Activated CD8-positive, alpha-beta memory T cell treated with anti-CD3 and anti-CD28 coated beads, Interleukin-2, amount 50 U/mL, for 24 hours (primary cell): Measurements from ENCODE around the gene LYL1.

Experiments
- DNase-seq: peaks from one replicate; pipeline ENCODE4 v3.0.0-alpha.2; 2020; ENCODE audit errors: extremely low read depth

The LYL1 gene

DNA sequence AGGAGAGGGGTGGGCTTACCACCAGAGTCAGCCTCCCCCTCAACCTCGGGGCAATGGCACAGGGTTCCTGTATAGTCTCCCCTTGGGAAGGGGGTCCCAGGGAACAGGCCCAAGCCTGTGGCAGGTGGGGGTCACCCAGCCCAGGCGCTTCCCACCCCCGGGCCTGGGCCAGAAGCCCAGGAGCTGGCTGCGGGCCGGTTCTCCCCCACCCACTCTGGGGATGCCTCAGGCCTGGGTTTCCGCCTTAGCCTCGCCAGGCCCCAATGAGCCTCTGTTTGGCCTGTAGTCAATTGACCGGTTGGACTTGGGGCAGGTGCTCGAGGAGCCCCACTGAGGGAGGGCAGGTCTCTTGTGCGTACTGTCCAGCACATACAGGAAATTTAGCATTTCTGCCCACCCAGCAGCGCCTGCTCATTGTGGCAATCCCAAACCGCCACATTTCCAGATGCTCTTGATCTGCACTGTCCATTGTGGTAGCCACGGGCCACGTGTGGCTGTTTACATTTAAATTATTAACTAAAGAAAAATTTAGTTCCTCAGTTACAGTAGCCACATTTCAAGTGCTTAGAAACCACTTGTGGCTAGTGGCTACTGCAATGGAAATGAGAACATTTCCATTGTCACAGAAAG is 9.9 kb downstream of the LYL1 start:
- DNase-seq, result no peak

DNA sequence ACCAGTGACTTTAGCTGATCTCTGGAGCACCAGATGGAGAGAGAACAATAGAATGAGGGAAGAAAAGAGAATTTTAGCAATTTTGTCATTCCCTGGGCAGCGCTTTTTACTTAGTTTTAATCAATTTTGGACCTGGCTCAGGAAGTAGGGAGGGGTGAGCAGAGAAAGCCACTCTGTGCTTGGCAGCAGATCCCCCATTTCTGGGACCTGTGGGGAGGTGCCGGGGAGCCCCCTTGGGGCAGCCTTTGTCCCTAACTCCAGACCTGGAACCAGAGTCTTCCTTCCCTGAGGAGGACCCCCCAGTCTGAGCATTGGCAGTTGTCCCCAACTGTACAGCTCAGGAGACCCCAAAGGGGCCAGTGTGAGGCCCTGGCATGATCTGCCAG is 10.5 kb downstream of the LYL1 start:
- no peak for DNase-seq

DNA sequence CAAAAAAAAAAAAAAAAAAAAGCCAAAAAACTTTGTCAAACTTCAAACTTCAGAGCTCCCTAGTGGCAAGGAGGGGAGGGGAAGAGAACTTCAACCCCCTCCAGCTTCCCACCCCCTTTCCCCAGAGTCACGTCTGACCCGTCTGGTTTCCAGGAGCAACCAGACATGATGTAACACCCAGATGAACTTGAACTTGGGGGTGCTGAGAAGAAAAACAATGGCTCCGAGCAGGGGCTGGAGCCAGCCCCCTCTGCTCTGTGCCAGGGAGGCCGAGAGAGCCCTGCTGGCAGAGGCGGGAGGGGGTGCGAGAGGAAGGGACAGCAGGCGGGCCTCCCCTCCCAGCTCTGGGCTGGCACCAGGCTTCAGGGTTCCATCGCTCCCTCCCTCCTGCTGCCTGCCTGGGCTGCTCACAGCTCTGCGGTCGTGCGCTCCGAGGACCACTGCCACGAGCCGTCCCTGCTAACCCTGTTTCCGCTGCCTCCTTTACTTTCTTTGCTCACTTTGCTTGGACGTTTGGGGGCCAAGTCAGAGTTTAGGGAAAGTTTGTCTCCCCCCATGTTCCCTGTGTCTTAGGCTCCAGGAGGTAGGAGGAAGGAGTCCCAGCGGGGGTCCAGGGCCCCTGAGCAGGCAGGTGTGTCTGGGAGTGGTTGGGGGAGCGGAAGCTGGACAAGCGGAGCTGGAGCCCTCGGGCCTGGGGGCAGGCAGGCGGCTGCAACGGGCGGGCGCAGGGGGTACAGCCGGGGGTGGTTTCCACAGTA is 11.1 kb downstream of the LYL1 start:
- no peak for DNase-seq

DNA sequence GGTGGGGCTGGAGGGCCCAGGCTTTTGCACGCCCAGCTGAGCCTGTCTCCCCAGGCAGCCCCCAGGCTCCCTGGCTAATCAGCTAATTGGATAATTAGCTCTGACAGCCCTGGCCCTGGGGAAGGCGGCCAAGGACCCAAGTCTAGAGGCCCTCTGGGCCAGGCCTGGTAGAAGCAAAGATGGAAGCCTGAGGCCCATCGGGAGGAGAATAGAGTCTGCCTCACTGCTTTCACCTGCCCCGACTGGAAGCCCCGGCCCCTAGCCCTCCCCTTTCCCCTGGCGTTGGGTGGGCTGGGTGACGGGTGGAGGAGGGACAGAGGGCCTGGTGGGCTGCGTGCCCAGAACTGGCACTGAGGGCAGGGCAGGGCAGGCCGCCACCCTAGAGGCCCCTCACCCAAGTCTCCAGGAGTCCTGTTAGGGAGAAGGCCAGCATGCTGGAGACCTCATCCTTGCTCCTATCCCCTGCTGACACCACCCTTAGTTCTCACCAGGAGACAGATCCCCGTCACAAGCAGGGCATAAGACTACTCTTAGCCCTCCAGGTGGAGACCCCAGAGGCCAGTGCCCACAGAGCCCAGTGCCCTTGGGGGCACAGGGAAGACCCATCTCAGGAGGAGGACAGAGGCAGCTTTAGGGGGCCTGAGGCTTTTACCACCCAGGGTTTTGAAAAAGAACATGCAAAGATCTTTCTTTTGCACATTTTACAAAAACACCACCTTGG is 12.0 kb downstream of the LYL1 start:
- DNase-seq, result no peak

DNA sequence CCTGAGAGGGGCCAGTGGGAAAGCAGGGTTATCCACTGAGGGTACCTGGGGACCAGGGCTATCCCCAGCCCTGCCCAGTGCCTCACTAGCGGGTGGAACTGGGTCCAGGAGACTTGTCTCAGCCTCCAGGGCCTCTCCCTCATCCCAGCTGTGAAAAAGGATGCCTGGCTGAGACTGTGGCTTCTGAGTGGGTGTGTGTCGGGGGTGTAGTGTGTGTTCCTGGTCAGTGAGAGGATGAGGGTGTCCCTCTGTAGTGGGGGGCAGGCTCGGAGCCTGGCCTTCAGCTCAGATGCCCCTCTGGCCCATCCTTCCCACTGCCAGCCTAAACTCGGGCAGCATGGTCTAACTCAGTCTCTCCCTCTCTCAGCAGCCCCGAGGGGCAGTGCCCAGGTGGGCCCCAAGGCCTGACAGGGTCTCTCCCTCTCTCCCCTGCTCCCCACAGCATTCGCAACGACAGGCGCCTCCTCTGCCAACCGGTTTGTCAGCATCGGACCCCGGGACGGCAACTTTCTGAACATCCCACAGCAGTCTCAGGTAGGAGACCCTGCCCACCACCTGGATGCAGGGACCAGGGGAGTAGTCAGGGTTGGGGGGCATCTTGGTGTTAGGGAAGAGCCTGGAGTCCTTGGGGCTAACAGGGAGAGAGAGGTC is 12.7 kb downstream of the LYL1 start:
- DNase-seq, result no peak

DNA sequence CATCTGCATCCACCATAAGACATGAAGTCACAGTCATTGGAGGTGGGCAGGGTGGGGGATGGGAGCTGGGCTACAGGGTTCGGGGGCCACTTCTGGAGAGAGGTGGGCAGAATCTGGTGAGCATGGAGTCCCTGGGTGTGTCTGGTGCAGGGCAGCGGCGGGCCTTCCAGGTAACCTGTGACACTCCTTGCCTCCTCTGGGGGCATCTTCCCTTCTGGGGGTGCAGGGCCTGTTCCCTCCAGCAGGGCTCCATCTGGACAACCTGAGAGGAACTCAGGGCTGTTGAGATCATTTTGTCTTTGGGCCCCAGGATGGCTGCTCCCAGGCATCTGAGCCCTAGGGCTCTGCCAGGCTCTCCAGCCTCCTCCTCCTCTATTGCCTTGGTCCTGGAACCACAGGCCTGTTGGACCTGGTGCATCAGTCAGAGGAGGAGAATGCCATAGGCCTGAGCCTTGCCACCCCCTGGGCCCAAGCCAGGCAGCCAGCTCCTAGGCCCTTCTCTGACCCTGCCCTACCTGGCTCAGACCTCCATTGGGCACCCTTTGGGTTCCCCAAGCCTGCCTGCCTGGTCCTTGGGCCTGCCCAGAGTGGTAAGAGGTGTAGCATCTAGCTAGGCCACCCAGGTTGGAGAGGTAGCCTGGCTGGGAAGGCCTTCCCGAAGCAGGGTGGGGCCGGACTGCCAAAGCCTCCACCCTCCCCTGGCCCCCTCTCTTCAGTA is 13.4 kb downstream of the LYL1 start:
- DNase-seq, result no peak

DNA sequence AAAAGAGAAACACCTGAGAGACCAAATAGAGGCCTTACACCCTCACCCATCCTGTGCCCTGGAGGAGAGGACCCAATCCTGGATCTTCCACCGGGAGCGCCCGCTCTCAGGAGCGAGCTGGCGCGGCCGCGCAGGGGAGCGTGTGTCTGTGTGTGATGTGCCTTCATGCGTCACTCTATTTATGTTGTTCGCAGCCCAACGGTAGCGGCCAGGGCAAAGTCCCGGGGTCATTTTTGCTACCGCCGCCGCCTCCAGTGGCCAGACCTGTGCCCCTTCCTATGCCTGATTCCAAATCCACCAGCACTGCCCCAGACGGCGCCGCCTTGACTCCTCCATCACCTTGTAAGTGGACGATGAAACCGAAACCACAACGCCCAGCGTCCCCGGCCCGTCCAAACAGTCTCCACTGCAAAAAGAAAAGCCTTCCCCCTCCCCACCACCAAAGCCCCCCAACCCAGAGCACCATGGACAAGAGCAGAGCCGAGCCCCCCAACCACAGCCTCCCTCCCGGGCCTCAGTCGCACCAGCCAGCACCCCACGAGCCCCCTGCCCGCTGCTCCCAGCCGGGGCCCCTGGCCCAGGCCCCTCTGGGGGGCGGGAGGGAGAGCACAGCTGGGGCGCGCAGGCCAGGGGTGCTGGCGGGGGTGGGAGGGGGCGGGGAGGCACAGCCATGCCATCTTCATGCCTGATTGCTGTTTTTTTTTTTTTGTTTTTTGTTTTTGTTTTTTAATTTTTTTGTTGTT is 14.7 kb downstream of the LYL1 start:
- DNase-seq, result no peak

DNA sequence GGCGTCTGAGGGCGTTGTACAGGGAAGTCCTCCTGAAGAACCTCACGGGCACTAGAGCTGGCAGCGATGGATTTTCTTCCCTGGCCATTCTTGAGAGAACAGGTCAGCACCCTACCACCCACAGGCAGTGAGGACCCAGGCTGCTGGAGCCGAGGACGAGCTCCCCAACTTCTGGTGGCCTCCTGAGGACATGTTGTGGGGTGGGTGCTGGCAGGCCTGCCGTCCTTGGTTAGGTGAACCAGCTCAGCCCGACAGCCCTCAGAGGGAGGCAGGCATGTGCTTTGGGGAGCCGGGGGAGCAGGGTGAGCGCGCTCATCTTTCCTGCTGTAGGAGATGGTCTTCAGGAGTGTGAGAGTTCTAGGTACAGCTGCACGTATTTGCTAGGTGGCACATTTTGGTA is 15.4 kb downstream of the LYL1 start:
- DNase-seq, result no peak

DNA sequence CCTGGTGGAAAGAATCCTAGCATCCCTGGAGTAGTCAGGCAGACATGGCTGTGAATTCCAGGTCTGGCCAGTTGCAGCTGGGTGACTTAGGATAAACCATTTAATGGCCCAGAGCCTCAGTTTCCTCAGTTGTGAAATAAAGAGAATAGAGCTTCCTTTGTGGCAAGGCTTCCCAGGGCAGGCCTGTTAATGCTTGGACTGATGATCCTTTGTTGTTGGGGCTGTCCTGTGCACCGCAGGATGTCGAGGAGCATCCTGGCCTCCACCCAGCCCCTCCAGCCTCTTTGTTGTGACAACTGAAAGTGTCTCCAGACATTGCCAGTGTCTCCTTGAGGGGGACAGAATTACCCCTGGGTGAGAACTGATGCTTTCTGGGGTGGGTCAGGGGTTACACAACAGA is 16.3 kb downstream of the LYL1 start:
- DNase-seq, result no peak

DNA sequence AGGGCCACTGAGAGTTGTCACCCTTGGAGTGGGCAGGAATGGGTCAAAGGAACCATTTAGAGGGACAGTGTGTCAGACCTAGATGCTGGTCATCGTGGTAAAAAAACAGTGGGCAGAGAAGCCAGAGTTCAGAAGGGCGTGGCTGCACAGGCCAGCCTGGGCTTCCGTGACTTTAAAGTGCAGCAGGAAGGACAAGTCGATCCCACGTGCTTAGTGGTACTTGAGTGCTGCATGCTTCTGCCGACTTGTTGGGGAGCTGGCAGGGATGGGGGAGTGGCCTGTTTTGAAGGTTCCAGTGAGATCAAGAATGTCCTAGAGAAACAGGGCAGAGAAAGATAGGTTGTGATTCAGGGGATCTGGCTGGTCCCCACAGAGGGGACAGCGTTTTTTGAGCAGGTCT is 17.0 kb downstream of the LYL1 start:
- no peak for DNase-seq

DNA sequence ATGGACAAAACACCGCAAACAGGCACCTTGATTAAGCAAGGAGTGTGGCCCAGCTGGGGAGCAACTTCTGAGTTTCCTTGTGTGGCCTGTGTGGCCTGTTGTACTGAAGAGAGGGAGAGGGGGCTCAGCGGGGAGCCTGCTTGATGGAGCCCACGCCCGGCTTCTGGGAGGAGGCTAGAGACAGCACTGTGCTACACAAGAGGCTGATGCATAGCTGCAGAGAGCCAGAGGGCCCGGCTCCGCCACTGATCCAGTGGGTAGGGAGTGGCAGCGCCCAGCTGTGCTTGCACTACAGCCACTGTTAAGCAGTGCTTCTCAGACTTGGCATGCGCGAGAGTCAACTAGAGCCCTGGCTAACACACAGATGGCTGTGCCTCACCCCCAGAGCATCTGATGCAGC is 19.0 kb downstream of the LYL1 start:
- DNase-seq, result no peak

DNA sequence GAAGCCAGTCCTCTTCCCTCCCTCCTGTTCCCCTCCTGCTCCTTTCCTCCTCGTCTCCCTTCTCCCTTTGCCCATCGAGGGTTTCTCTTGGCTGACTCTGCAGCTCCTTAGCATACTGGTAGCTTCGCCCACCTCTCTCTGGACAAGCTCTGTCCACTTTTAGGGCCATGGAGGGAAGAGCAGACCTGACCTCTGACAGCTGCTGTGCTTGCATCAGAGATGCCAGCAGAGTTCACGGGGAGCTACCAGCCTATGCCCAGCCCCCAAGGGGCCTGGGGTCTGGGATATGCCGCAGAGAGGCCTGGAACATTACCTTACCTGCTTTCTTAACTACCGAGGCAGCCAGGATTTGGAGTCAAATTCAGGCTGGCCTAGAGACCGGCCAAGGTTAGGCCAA is 19.7 kb downstream of the LYL1 start:
- DNase-seq, result no peak

DNA sequence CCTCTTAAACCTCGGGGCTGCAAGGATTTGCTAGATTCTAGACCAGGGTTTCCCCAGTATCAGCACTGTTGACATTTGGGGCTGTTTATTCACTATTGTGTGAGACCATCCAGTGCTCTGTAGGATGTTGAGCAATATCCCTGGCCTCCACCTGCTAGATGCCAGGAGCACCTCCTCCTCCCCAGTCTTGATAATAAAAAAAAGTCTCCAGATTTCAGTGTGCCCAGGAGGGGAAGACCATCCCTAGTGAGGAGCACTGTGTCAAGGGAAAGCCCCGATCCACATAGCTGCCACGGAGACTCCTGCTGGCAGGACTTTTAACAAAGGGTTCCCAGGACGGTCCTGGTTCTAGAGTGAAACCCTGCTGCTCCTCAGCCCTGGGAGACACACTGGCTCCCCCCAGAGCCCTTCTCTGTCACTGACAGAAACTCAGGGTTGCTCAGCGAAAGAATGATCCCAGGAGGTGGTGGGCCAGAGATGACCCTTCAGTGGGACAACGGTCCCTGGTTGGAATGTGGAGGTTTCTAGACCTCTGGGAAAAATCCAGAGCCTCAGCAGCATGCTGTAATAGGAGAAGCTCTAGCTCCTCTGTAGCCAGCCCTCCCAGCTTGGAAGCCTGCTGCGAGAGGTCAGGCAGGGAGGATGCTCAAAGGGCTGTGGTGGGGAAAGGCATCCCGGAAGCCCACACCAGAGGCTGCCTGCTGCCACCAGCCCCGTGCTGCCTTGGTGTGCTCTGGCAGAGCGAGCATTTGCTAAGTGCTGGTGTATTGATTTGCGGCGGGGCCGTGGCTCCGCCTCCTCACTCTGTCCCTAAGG is 20.3 kb downstream of the LYL1 start:
- DNase-seq, result no peak

DNA sequence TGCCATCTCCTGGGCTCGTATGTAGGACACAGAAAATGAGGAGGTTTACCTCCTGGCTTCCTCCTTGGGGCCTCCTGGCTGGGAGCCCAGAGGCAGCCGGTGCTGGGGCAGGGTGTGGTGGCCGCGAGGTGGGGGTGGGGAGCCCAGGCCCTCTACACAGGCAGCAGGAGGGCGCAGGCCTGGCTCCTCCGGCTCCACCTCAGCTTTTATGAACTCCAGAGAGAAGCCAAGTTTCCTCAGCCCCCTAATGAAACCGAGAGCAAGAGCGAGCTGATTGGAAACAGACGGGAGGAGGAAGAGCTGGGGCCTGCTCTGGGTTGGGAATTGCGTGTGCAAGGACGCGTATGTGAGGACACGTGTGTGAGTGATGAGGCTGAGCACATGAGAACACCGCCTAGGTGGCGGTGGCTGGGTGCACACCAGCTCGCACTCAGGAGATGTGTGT is 23.1 kb downstream of the LYL1 start:
- DNase-seq, result no peak

DNA sequence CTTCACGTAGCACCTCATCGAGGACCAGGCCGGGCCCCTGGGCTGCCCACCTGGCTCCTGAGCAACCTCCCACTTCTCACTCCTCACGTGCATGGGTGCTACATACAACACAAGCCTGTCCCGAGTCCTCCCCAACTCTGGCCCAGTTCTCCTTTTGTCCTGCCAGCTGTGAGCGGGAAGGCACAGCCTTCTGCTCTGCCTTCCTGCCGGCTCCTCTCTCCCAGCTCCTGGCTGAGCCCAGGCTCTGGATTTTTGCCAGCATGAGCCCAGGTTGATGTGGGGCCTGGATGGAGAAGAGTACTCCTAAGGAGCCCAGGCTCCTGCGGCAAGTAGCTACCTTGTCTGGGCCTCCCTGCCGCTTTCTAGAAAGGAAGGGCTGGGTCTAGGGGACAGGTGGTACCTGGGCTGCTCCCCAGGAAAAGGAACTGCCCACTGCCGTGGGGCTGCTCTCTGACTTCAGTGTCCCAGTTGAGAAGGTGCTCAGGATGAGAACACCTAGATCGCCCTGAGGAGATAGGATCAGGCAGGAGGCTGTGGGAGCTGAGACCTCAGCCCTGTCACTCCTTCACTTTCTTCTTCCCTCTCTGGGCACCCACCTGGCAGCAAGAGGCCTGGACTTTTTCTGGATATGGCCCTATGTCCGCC is 23.6 kb downstream of the LYL1 start:
- DNase-seq, result no peak

DNA sequence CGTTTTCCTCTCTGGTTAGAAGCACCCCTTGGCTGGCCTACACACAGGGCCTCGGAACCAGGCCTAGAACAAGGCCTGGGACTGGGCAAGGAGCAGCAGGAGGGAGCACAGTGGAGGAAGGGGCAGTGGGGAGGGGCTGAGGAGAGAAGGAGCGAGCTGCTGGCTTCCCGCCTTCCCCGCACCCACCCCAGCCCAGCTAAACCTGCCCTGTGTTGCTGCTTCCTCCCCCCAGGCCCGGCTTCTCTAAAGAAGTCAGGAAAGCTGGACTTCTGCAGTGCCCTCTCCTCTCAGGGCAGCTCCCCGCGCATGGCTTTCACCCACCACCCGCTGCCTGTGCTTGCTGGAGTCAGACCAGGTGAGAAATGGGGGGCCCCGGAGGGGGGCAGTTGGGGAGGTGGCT is 24.3 kb downstream of the LYL1 start:
- no peak for DNase-seq

DNA sequence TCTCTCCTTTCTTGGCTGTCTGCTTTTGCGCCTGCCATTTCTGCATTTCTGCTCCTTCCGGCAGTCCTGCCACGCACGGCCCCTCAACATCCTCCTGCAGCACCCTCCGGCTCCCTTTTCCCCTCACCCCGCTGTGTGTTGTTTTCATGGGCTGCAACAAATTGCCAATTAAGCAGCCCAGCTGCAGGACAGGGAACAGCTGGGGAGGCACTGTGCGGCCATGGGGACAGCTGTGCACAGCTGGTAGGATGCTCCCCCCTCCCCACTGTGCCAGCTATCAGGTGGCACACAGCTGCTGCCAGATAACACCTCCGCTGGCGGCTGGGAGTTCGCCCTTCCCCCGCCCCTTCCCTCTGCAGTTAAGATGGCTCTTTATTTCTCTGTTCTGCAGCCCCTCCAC is 25.4 kb downstream of the LYL1 start:
- DNase-seq, result no peak

DNA sequence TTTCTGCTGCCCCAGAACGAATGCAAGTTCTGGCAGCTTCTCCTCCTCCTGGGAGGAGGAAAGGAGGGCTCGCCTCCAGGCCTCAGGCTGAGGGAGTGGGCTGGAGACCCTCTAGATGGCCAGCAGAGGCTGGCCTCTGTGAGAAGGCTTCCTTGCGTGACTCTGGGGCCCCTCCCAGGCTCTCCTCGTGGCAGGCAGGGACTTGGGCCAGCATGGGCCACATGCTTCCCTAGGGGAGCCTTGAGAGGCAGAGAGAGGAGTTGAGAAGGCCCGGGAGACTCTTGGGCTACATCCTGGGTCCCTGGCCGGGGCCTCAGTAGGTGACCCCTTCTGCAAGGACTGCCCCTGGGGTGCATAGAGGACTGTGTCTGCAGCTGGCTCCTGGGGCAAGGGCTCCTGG is 25.9 kb downstream of the LYL1 start:
- DNase-seq, result no peak

DNA sequence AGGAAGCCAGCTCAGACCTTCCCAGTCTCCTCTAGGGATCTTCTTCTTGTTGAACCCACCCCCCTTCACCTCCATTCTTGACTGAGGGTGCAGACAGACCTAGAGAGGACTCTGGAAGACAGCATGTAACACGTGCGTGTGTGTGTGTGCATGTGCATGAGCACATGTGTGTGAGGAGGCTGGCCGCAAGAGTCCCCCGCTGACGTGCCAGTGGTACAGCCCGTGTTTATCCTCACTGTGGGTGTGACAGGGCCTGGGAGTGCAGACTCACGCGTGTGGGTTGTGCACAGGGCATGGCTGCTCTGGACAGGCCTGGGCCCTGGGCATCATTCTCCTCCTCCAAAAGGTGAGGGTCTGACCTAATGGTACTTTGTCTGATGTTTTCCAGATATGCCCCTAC is 26.3 kb downstream of the LYL1 start:
- no peak for DNase-seq

DNA sequence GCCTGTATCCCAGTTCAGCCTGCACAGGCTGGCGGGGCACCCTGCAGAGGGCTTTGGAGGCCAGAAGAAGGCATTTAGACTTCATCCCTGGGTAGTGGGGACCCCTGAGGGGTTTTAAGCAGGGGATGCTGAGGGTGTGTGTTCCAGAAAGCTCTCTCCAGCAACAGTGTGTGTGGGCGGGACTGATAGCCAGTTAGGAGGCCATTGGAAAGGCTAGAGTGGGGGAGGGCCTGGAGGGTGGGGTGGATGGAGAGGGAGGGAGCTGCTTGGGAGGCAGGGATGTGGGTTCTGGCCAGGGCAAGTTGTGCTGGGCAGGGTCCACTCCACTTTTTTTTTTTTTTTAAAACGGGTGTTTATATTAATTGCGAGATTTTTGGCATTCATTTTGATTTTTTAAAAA is 28.3 kb downstream of the LYL1 start:
- DNase-seq, result no peak
